NB4 (cell line): ENCODE measurements around the gene TMEM239.

Source experiments
- DNase-seq: peaks from one replicate; pipeline ENCODE4 v3.0.0; 2010; ENCODE audit warnings: low read depth
- H3K4me3 ChIP-seq: one replicate; pipeline ENCODE4 v1.5.1; 2011; ENCODE audit warnings: mild to moderate bottlenecking, low read depth, low read length, moderate library complexity
- MYC ChIP-seq: IDR thresholded peaks from 2 replicates; pipeline ENCODE4 v1.6.1; 2011; ENCODE audit warnings: low read depth, low read length
- POLR2A ChIP-seq: IDR thresholded peaks from 2 replicates; pipeline ENCODE4 v1.6.1; 2011; ENCODE audit warnings: mild to moderate bottlenecking; ENCODE audit not compliant: insufficient read length; ENCODE audit errors: extremely low read depth
- TF ChIP-seq, protein P1 (sequence below): IDR thresholded peaks from one replicate; pipeline ENCODE4 v1.5.1; 2012; ENCODE audit warnings: low read depth, low read length
- TF ChIP-seq, protein P2 (sequence below): IDR thresholded peaks from 2 replicates; pipeline ENCODE4 v1.6.1; 2011; ENCODE audit warnings: low read depth, low read length

TMEM239 gene

DNA sequence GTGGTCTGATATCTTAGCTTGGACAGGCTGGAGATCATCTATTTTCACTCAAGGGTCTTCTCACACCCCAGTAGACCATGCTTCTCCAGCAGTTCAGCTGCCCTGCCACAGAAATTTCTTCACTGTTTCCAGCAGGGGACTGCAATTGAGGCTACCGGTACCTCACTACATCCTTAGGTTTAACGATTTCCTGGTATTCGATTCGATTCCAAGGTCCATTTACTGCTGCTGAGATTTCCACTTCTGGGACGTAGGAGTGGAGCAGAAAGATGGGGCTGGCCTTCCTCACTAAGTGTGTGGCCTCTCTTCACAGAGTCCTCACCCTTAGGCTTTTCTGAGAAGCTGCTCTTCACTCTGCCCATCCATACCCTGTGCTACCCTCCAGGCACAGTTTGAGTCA is 30.5 kb downstream of the TMEM239 start:
- H3K4me3 ChIP-seq: no peak overlapping the region
- no peak for DNase-seq
- TF ChIP-seq, protein P1, sequence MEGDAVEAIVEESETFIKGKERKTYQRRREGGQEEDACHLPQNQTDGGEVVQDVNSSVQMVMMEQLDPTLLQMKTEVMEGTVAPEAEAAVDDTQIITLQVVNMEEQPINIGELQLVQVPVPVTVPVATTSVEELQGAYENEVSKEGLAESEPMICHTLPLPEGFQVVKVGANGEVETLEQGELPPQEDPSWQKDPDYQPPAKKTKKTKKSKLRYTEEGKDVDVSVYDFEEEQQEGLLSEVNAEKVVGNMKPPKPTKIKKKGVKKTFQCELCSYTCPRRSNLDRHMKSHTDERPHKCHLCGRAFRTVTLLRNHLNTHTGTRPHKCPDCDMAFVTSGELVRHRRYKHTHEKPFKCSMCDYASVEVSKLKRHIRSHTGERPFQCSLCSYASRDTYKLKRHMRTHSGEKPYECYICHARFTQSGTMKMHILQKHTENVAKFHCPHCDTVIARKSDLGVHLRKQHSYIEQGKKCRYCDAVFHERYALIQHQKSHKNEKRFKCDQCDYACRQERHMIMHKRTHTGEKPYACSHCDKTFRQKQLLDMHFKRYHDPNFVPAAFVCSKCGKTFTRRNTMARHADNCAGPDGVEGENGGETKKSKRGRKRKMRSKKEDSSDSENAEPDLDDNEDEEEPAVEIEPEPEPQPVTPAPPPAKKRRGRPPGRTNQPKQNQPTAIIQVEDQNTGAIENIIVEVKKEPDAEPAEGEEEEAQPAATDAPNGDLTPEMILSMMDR: no peak
- TF ChIP-seq MYC (no peak), POLR2A (no peak)
- TF ChIP-seq, protein P2, sequence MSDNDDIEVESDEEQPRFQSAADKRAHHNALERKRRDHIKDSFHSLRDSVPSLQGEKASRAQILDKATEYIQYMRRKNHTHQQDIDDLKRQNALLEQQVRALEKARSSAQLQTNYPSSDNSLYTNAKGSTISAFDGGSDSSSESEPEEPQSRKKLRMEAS: no peak

DNA sequence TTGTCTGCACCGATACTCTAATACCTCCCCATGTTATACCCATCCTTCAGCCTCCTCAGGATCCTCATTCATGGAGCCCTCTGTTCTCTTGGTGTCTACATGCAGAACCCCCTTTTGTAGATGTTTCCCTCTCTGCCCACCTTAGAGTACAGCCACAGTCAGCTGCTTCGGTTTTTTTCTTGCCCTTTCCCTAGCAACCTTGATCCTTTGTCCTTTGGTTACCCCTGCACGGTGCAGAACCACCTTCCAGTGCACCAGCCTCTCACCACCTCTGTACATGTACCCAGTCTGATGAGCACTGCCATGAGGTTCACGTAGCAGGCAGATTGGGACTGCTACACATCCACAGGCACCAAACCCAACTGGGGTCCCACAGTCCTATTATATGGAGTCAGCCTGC is 31.6 kb downstream of the TMEM239 start:
- H3K4me3 ChIP-seq: no peak overlapping the region
- TF ChIP-seq POLR2A: no peak
- TF ChIP-seq, protein P1: no peak
- TF ChIP-seq, protein P2: no peak
- TF ChIP-seq MYC: no peak
- DNase-seq: no peak

DNA sequence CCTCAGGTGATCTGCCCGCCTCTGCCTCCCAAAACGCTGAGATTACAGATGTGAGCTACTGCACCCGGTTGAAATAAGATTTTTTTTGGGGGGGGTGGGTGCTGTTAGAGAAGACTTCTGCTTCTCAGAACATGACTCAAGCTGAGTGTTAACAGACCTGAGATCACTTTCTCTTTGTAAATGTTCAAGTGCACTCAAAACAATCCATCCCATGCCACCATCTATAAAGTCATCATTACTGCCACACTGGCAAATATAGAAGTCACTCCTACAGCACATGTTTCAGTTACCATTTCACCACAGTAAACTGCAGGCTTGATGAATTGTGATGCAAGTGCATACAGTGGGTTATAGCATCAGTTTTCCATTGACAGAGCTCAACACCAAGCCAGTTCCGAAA is 33.4 kb downstream of the TMEM239 start:
- DNase-seq: no peak

DNA sequence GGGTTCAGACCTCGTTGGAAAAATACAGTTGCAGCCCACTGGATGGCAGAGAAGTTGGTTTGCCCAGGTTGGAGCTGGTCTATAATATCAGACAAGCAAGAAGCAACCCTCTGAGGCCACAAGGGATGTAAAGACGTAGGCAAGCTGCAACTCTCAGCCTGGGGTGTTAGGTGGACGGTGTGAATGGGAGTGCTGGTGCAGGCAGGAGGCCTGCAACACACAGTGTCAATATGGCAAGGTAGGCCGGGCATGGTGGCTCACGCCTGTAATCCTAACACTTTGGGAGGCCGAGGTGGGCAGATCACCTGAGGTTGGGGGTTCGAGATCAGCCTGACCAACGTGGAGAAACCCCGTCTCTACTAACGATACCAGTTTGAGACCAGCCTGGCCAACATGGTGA is 34.9 kb downstream of the TMEM239 start:
- no peak overlapping the region for H3K4me3 ChIP-seq
- DNase-seq: no peak
- TF ChIP-seq, protein P1: no peak
- TF ChIP-seq MYC: no peak
- no peak for TF ChIP-seq POLR2A
- TF ChIP-seq, protein P2: no peak

More for the DNA sequence above, 33.4 kb downstream of the TMEM239 start:
- no peak overlapping the region for H3K4me3 ChIP-seq
- TF ChIP-seq, protein P1: no peak
- TF ChIP-seq MYC (no peak), POLR2A (no peak)
- TF ChIP-seq, protein P2: no peak

DNA sequence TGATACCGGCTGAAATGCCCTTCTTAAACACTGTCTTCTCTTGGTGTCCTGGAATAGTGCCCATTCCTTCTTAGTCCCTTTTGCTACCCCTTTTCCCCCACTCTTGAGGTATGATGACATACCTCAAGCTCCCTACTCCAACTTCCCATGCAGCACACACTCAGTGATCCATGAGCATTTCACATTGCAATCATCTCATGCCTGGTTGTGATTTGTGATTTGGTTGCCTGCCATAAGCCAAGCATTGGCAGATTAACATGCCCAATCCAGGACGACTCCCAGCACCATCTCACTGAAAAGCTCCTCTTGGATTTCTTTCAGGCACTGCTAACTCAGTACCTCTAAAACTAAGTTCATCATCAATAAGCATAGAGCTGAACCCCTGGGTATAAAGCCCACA is 42.4 kb downstream of the TMEM239 start:
- DNase-seq: no peak
- no peak overlapping the region for H3K4me3 ChIP-seq
- no peak for TF ChIP-seq POLR2A
- TF ChIP-seq, protein P1: no peak
- TF ChIP-seq MYC: no peak
- TF ChIP-seq, protein P2: no peak
